GM12878 (cell line): ENCODE measurements around the gene MND1.

Source experiments
- CBX3 ChIP-seq: fragments of 200-600 bp; sonication (generic); IDR thresholded peaks from 2 replicates; pipeline ENCODE4 v1.6.1; 2016; ENCODE audit warnings: low read depth, borderline replicate concordance
- CREM ChIP-seq: IDR thresholded peaks from 2 replicates; pipeline ENCODE4 v1.6.1; 2014; ENCODE audit warnings: antibody characterized with exemption, low read depth
- EP300 ChIP-seq, 2 experiments: fragments of 150-350 bp in 1 of 2; IDR thresholded peaks; 2 replicates each; pipeline ENCODE4 v1.6.1; 2011 to 2012; ENCODE audit warnings: low read depth in 2 of 2, low read length in 2 of 2, borderline replicate concordance in 1 of 2, improper control_type of control experiment in 1 of 2, inconsistent platforms in 1 of 2; ENCODE audit not compliant: control insufficient read depth in 1 of 2
- JUND ChIP-seq: IDR thresholded peaks from 2 replicates; pipeline ENCODE4 v1.6.1; 2012; ENCODE audit warnings: low read depth, mild to moderate bottlenecking, low read length, improper control_type of control experiment, moderate library complexity
- NFXL1 ChIP-seq: fragments of 450-650 bp; IDR thresholded peaks from 2 replicates; pipeline ENCODE4 v1.6.1; 2017; ENCODE audit warnings: antibody characterized with exemption, mild to moderate bottlenecking, borderline replicate concordance
- TF ChIP-seq, protein P1 (sequence below), 3 experiments: IDR thresholded peaks in 2 of 3; conservative IDR thresholded peaks in 1 of 3; 2 replicates each; pipeline ENCODE4 v1.5.1; 2011; ENCODE audit warnings: low read depth in 3 of 3, low read length in 3 of 3, mild to moderate bottlenecking in 3 of 3, control low read depth in 2 of 3, moderate library complexity in 2 of 3, inconsistent platforms in 1 of 3, mixed read lengths in 1 of 3; ENCODE audit not compliant: control insufficient read depth in 2 of 3, insufficient read depth in 1 of 3; ENCODE audit errors: extremely low read depth in 1 of 3
- TF ChIP-seq, protein P2 (sequence below): IDR thresholded peaks from 2 replicates; pipeline ENCODE4 v1.6.1; 2011; ENCODE audit warnings: borderline replicate concordance, low read depth, mild to moderate bottlenecking, moderate library complexity, low read length; ENCODE audit not compliant: insufficient read depth, poor library complexity, severe bottlenecking
- TF ChIP-seq, protein P3 (sequence below): IDR thresholded peaks from 2 replicates; pipeline ENCODE4 v1.6.1; 2012; ENCODE audit warnings: low read depth, low read length, improper control_type of control experiment

DNA sequence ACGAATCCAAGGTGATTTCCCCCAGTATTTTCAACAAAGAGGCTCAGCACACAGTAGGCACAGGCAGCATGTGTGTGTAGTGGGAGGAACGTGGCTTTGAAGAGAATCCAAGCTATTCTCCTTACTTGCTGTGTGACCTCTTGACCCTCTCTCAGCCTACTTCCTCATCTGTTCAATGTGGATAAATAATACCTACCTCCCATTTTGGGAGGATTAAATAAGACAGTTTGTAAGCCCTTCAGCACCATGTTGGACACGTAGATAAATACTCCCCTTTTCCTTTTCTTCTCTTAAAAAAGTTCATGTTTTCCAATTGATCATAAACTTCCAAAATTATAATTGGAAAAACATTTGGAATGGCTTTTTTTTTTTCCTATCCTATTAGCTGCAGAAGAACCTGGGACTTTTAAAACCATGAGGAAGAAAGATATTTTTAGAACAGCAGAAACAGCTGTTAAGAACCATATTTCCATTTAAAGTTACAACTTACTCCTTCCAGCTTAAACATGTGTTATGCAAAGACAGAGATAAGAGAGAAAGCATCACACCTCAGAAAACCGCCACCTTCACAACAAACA lies 65.5 kb downstream of the MND1 start:
- TF ChIP-seq CBX3 (no peak), CREM (no peak), EP300 (IDR thresholded peaks at IDR 0.05; ENCODE audit: borderline replicate concordance in 1 of 2, control insufficient read depth in 1 of 2, low read depth in 2 of 2, low read length in 2 of 2) (no peak), JUND (no peak), NFXL1 (no peak)
- TF ChIP-seq, protein P1, sequence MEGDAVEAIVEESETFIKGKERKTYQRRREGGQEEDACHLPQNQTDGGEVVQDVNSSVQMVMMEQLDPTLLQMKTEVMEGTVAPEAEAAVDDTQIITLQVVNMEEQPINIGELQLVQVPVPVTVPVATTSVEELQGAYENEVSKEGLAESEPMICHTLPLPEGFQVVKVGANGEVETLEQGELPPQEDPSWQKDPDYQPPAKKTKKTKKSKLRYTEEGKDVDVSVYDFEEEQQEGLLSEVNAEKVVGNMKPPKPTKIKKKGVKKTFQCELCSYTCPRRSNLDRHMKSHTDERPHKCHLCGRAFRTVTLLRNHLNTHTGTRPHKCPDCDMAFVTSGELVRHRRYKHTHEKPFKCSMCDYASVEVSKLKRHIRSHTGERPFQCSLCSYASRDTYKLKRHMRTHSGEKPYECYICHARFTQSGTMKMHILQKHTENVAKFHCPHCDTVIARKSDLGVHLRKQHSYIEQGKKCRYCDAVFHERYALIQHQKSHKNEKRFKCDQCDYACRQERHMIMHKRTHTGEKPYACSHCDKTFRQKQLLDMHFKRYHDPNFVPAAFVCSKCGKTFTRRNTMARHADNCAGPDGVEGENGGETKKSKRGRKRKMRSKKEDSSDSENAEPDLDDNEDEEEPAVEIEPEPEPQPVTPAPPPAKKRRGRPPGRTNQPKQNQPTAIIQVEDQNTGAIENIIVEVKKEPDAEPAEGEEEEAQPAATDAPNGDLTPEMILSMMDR (IDR thresholded peaks at IDR 0.05 in 2 of 3, conservative IDR thresholded peaks at IDR 0.05 in 1 of 3; ENCODE audit: control insufficient read depth in 2 of 3, extremely low read depth in 1 of 3, insufficient read depth in 1 of 3, low read depth in 3 of 3, low read length in 3 of 3): no peak
- TF ChIP-seq, protein P2, sequence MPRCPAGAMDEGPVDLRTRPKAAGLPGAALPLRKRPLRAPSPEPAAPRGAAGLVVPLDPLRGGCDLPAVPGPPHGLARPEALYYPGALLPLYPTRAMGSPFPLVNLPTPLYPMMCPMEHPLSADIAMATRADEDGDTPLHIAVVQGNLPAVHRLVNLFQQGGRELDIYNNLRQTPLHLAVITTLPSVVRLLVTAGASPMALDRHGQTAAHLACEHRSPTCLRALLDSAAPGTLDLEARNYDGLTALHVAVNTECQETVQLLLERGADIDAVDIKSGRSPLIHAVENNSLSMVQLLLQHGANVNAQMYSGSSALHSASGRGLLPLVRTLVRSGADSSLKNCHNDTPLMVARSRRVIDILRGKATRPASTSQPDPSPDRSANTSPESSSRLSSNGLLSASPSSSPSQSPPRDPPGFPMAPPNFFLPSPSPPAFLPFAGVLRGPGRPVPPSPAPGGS: no peak
- TF ChIP-seq, protein P3, sequence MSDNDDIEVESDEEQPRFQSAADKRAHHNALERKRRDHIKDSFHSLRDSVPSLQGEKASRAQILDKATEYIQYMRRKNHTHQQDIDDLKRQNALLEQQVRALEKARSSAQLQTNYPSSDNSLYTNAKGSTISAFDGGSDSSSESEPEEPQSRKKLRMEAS: no peak
